GM23338 (cell line): Measurements from ENCODE around the gene ZNF644. TPM values are rescaled to one million over a fixed set of nuclear protein-coding genes. Genes with fewer than 3 reads are reported as not detected.

ENCODE experiments used
- ATAC-seq: fragments of 200-7000 bp; cut with Tn5 transposase; 3 replicates; pipeline ENCODE4 v1.9.1; 2020
- DNase-seq: peaks from one replicate; pipeline ENCODE4 v3.0.0-alpha.2; 2015; ENCODE audit warnings: low spot score
- H2AFZ ChIP-seq: fragments of 200-600 bp; sonication (generic); 2 replicates; pipeline ENCODE4 v1.8.0; 2016; ENCODE audit warnings: antibody characterized with exemption, mild to moderate bottlenecking, moderate library complexity
- H3F3A ChIP-seq: fragments of 200-600 bp; sonication (generic); replicated peaks from 2 replicates; pipeline ENCODE4 v1.8.0; 2017; ENCODE audit warnings: antibody characterized with exemption, mixed run types, low read depth
- H3K27ac ChIP-seq: fragments of 200-600 bp; sonication (generic); 2 replicates; pipeline ENCODE4 v1.6.1; 2016; ENCODE audit warnings: low read depth
- H3K27me3 ChIP-seq: fragments of 200-600 bp; sonication (generic); 2 replicates; pipeline ENCODE4 v1.8.0; 2016; ENCODE audit warnings: mild to moderate bottlenecking, mixed run types, moderate library complexity; ENCODE audit not compliant: insufficient read depth
- H3K36me3 ChIP-seq: fragments of 200-600 bp; sonication (generic); 2 replicates; pipeline ENCODE4 v1.8.0; 2016; ENCODE audit warnings: mild to moderate bottlenecking; ENCODE audit not compliant: insufficient read depth
- H3K4me1 ChIP-seq: fragments of 200-600 bp; sonication (generic); 2 replicates; pipeline ENCODE4 v1.8.0; 2016; ENCODE audit warnings: mild to moderate bottlenecking, moderate library complexity; ENCODE audit not compliant: insufficient read depth
- H3K4me2 ChIP-seq: fragments of 200-600 bp; sonication (generic); 2 replicates; pipeline ENCODE4 v1.7.1; 2017; ENCODE audit warnings: mixed run types
- H3K4me3 ChIP-seq: fragments of 200-600 bp; sonication (generic); 2 replicates; pipeline ENCODE4 v1.6.1; 2016; ENCODE audit warnings: mixed run types
- H3K79me2 ChIP-seq: fragments of 200-600 bp; sonication (generic); replicated peaks from 2 replicates; pipeline ENCODE4 v1.8.0; 2017; ENCODE audit warnings: mild to moderate bottlenecking; ENCODE audit not compliant: insufficient read depth
- H3K9me2 ChIP-seq: fragments of 200-600 bp; sonication (generic); 2 replicates; pipeline ENCODE4 v1.8.0; 2017; ENCODE audit not compliant: insufficient read depth
- H4K20me1 ChIP-seq: fragments of 200-600 bp; sonication (generic); replicated peaks from 2 replicates; pipeline ENCODE4 v1.8.0; 2017; ENCODE audit warnings: mild to moderate bottlenecking; ENCODE audit not compliant: insufficient read depth
- H3K27ac Mint-ChIP-seq: 2 replicates; pipeline ENCODE4 v1.8.0; 2020; ENCODE audit warnings: inconsistent platforms, mild to moderate bottlenecking, moderate library complexity, mixed read lengths
- H3K27me3 Mint-ChIP-seq: 3 replicates; pipeline ENCODE4 v1.8.0; 2022; ENCODE audit warnings: low read depth, mild to moderate bottlenecking, moderate library complexity, mixed read lengths, inconsistent platforms; ENCODE audit not compliant: insufficient read depth, poor library complexity
- H3K36me3 Mint-ChIP-seq: 3 replicates; pipeline ENCODE4 v1.8.0; 2021; ENCODE audit warnings: low read depth, mild to moderate bottlenecking, inconsistent platforms, moderate library complexity, mixed read lengths
- H3K4me1 Mint-ChIP-seq: 3 replicates; pipeline ENCODE4 v1.8.0; 2020; ENCODE audit warnings: mild to moderate bottlenecking, inconsistent platforms, mixed read lengths
- H3K4me3 Mint-ChIP-seq: 3 replicates; pipeline ENCODE4 v1.8.0; 2021; ENCODE audit warnings: moderate library complexity, mild to moderate bottlenecking, inconsistent platforms, mixed read lengths
- H3K9me3 Mint-ChIP-seq: 3 replicates; pipeline ENCODE4 v1.8.0; 2020; ENCODE audit warnings: moderate library complexity, mild to moderate bottlenecking, inconsistent platforms, mixed read lengths
- CREB1 ChIP-seq: fragments of 250-450 bp; sonication (Bioruptor Pico); IDR thresholded peaks from 2 replicates; pipeline ENCODE4 v1.5.0; 2020; ENCODE audit warnings: low read depth, mild to moderate bottlenecking, moderate library complexity
- EZH2 ChIP-seq: fragments of 200-600 bp; sonication (generic); IDR thresholded peaks from one replicate; pipeline ENCODE4 v1.8.0; 2017; ENCODE audit warnings: antibody characterized with exemption, mild to moderate bottlenecking, low read depth; ENCODE audit not compliant: unreplicated experiment
- EZH2phosphoT487 ChIP-seq: fragments of 200-600 bp; sonication (generic); IDR thresholded peaks from one replicate; pipeline ENCODE4 v1.8.1; 2018; ENCODE audit warnings: antibody characterized with exemption; ENCODE audit not compliant: unreplicated experiment
- JUNB ChIP-seq: IDR thresholded peaks from one replicate; pipeline ENCODE4 v1.6.1; 2016; ENCODE audit warnings: antibody characterized with exemption; ENCODE audit not compliant: unreplicated experiment
- NANOG ChIP-seq: IDR thresholded peaks from 2 replicates; pipeline ENCODE4 v1.6.1; 2016; ENCODE audit warnings: antibody characterized with exemption, borderline replicate concordance
- POLR2AphosphoS5 ChIP-seq: IDR thresholded peaks from 2 replicates; pipeline ENCODE4 v1.6.1; 2016; ENCODE audit warnings: antibody characterized with exemption, low read depth
- STAT1 ChIP-seq: IDR thresholded peaks from one replicate; pipeline ENCODE4 v1.6.1; 2016; ENCODE audit warnings: antibody characterized with exemption; ENCODE audit not compliant: unreplicated experiment
- ZNF114 ChIP-seq: fragments of 250-450 bp; sonication (Bioruptor Pico); IDR thresholded peaks from 2 replicates; pipeline ENCODE4 v1.5.0; 2020; ENCODE audit warnings: mild to moderate bottlenecking, moderate library complexity
- ZNF331 ChIP-seq: fragments of 250-450 bp; sonication (Bioruptor Pico); IDR thresholded peaks from 2 replicates; pipeline ENCODE4 v1.5.0; 2020; ENCODE audit warnings: low read depth, mild to moderate bottlenecking, moderate library complexity
- ZNF462 ChIP-seq: fragments of 250-450 bp; sonication (Bioruptor Pico); IDR thresholded peaks from 2 replicates; pipeline ENCODE4 v1.5.0; 2020; ENCODE audit warnings: mild to moderate bottlenecking, moderate library complexity
- polyA plus RNA-seq: library from polyadenylated mRNA; unstranded; fragments of >200 nt; fragmentation: Nextera tagmentation; extraction: Ambion mirVana; gene quantifications from 2 replicates; pipeline ENCODE4 v1.2.1, GENCODE V29; 2016
- total RNA-seq: library from RNA; depleted of rRNA; stranded (reverse); fragments of >200 nt; shearing (Covaris generic); gene quantifications from 2 replicates; pipeline ENCODE4 v1.2.3, GENCODE V29; 2014
- TF ChIP-seq, protein P1 (sequence below): IDR thresholded peaks from 2 replicates; pipeline ENCODE4 v1.6.1; 2016; ENCODE audit warnings: antibody characterized with exemption
- TF ChIP-seq, protein P2 (sequence below), 2 experiments: fragments of 200-600 bp in 1 of 2; sonication (generic) in 1 of 2; conservative IDR thresholded peaks; 2 replicates each; pipeline versions ENCODE4 v1.5.1 to v1.6.1; 2016 to 2017; ENCODE audit warnings: antibody characterized with exemption in 2 of 2, low read depth in 2 of 2, mild to moderate bottlenecking in 2 of 2, moderate library complexity in 1 of 2

The ZNF644 gene
- total and polyA plus RNA-seq, 2 experiments from 2014 or later, result 101 to 103 TPM

- peak overlapping the region; percentile 68; the same call in 1 of the 2 replicates for H3K27ac Mint-ChIP-seq
- Histone ChIP-seq H3K4me2 (peak overlapping the region; percentile 50; the same call in 1 of the 2 replicates), H3K9me2 (no peaks in the 10 kb centered on the region), H3K27me3 (no peaks in the 10 kb centered on the region), H4K20me1 (peaks cover 47% of the 10 kb centered on the region), H3K27ac (peak overlapping the region; percentile 18), H3K79me2 (peaks cover 100% of the 10 kb centered on the region), H2AFZ (no peak overlapping the region), H3K4me1 (peaks cover 23% of the 10 kb centered on the region), H3F3A (no peaks in the 10 kb centered on the region), H3K36me3 (peaks cover 22% of the 10 kb centered on the region), H3K4me3 (no peak overlapping the region)
- no peak for DNase-seq
- ATAC-seq, result peak; percentile 64
- peaks cover 35% of the 10 kb centered on the region for H3K4me1 Mint-ChIP-seq
- H3K36me3 Mint-ChIP-seq, result peaks cover 89% of the 10 kb centered on the region
- no peaks in the 10 kb centered on the region for H3K27me3 Mint-ChIP-seq
- H3K4me3 Mint-ChIP-seq, result no peak overlapping the region
- peaks cover 46% of the 10 kb centered on the region for H3K9me3 Mint-ChIP-seq
- TF ChIP-seq CREB1 (CRISPR knock-in tag) (no peak), EZH2 (no peak), EZH2phosphoT487 (no peak), POLR2AphosphoS5 (no peak), ZNF114 (CRISPR knock-in tag) (no peak), ZNF331 (CRISPR knock-in tag) (no peak), NANOG (no peak), STAT1 (no peak), ZNF462 (CRISPR knock-in tag) (no peak), JUNB (no peak)
- TF ChIP-seq, protein P1, sequence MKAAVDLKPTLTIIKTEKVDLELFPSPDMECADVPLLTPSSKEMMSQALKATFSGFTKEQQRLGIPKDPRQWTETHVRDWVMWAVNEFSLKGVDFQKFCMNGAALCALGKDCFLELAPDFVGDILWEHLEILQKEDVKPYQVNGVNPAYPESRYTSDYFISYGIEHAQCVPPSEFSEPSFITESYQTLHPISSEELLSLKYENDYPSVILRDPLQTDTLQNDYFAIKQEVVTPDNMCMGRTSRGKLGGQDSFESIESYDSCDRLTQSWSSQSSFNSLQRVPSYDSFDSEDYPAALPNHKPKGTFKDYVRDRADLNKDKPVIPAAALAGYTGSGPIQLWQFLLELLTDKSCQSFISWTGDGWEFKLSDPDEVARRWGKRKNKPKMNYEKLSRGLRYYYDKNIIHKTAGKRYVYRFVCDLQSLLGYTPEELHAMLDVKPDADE, result no peak
- TF ChIP-seq, protein P2, sequence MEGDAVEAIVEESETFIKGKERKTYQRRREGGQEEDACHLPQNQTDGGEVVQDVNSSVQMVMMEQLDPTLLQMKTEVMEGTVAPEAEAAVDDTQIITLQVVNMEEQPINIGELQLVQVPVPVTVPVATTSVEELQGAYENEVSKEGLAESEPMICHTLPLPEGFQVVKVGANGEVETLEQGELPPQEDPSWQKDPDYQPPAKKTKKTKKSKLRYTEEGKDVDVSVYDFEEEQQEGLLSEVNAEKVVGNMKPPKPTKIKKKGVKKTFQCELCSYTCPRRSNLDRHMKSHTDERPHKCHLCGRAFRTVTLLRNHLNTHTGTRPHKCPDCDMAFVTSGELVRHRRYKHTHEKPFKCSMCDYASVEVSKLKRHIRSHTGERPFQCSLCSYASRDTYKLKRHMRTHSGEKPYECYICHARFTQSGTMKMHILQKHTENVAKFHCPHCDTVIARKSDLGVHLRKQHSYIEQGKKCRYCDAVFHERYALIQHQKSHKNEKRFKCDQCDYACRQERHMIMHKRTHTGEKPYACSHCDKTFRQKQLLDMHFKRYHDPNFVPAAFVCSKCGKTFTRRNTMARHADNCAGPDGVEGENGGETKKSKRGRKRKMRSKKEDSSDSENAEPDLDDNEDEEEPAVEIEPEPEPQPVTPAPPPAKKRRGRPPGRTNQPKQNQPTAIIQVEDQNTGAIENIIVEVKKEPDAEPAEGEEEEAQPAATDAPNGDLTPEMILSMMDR (conservative IDR thresholded peaks at IDR 0.05; ENCODE audit: low read depth in 2 of 2), result no peak
Measured at GRCh38 chr1:90994461-90994860, 27.4 kb downstream of the ZNF644 start.
